Subcutaneous abdominal adipose tissue (tissue), 5 donors: Measurements from ENCODE around the gene ATP11A.

ENCODE experiments used
- H3K27ac ChIP-seq: one replicate; pipeline ENCODE4 v1.7.0; 2013; ENCODE audit warnings: low read depth, mild to moderate bottlenecking, inconsistent platforms, low read length, moderate library complexity
- H3K27me3 ChIP-seq, 5 donors: one replicate each; pipeline ENCODE4 v1.7.0; 2013; ENCODE audit warnings: low read length in 5 of 5, inconsistent platforms in 1 of 5; ENCODE audit not compliant: control insufficient read depth in 5 of 5, insufficient read depth in 4 of 5
- H3K36me3 ChIP-seq, 5 donors: one replicate each; pipeline ENCODE4 v1.7.0; 2013; ENCODE audit warnings: low read length in 5 of 5; ENCODE audit not compliant: control insufficient read depth in 5 of 5, insufficient read depth in 5 of 5
- H3K4me1 ChIP-seq, 5 donors: one replicate each; pipeline ENCODE4 v1.7.0; 2013; ENCODE audit warnings: low read length in 5 of 5, mild to moderate bottlenecking in 3 of 5, moderate library complexity in 1 of 5; ENCODE audit not compliant: control insufficient read depth in 5 of 5, insufficient read depth in 5 of 5
- H3K4me3 ChIP-seq, 5 donors: one replicate each; pipeline ENCODE4 v1.7.0; 2013; ENCODE audit warnings: low read length in 5 of 5, low read depth in 1 of 5
- H3K9ac ChIP-seq, 5 donors: one replicate each; pipeline ENCODE4 v1.7.0; 2013; ENCODE audit warnings: low read length in 5 of 5, mild to moderate bottlenecking in 4 of 5, moderate library complexity in 3 of 5
- H3K9me3 ChIP-seq, 5 donors: one replicate each; pipeline ENCODE4 v1.7.0; 2013; ENCODE audit warnings: low read length in 5 of 5; ENCODE audit not compliant: control insufficient read depth in 5 of 5
- donor health status: healthy.
- donor health status: healthy.
- donor health status: healthy.
- donor health status: healthy.
- donor health status: healthy.

ATP11A gene

GRCh38 chr13:112846411-112847115, 156.7 kb downstream of the ATP11A start:
- no peak overlapping the region for H3K4me3 ChIP-seq
- peaks cover 0 to 8% (median 4%) of the 10 kb centered on the region in 5 donors for H3K9me3 ChIP-seq

DNA sequence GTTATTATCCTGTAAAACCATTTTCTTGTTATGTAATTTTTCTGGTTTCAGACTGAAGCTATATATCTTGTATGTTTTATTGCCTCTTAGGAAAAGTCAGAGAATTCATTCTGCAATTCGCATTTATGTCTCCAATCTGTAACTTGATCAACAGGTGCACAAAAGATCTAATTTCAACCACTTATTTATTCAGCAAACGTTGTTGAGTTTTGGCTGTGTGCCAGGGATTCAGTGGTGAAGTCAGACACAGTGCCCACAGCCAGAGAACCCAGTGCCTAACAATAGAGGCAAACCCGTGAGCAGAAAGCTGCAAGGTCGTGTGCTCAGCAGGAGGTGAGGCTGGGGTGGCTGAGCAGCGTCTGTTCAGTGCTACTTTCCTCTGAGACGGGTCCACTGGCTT, 159.7 kb downstream of the ATP11A start:
- H3K27ac ChIP-seq: no peak overlapping the region
- peaks cover 0 to 54% (median 33%) of the 10 kb centered on the region in 5 donors for H3K36me3 ChIP-seq

More at GRCh38 chr13:112846411-112847115, 156.7 kb downstream of the ATP11A start:
- no peak overlapping the region for H3K9ac ChIP-seq
- peaks cover 0 to 48% (median 25%) of the 10 kb centered on the region in 5 donors for H3K36me3 ChIP-seq
- peaks cover 5 to 16% (median 16%) of the 10 kb centered on the region in 5 donors for H3K4me1 ChIP-seq
- no peaks in the 10 kb centered on the region for H3K27me3 ChIP-seq
- no peak overlapping the region for H3K27ac ChIP-seq

DNA sequence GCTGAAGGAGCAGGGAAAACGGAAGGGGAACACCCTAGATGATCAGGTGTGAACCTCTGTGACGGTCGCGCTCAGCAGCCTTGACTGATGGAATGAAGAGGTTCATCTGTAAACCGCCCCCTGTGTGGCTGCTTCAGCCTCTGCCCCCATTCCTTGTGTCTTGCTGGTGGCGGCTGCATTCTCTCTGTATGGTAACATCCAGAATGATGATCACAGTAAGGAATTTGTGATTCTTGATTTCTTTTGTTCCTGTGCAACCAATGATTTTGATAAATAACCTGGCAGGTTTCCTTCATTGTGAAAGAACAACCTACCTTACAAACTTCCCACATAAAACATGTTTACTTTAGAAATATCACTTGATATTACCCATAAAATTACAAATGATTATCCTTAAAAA, 160.4 kb downstream of the ATP11A start:
- Histone ChIP-seq H3K36me3 (peaks cover 5 to 56% (median 35%) of the 10 kb centered on the region in 5 donors), H3K4me1 (no peaks in the 10 kb centered on the region)

More for the DNA sequence above, 159.7 kb downstream of the ATP11A start:
- no peak overlapping the region for H3K4me3 ChIP-seq
- no peak overlapping the region for H3K9ac ChIP-seq
- H3K27me3 ChIP-seq: no peaks in the 10 kb centered on the region
- peaks cover 0 to 8% (median 4%) of the 10 kb centered on the region in 5 donors for H3K9me3 ChIP-seq
- no peaks in the 10 kb centered on the region for H3K4me1 ChIP-seq

GRCh38 chr13:112851107-112852038, 161.5 kb downstream of the ATP11A start:
- H3K27ac ChIP-seq: no peak overlapping the region
- no peak overlapping the region for H3K9ac ChIP-seq
- H3K36me3 ChIP-seq: peaks cover 5 to 63% (median 38%) of the 10 kb centered on the region in 5 donors
- H3K27me3 ChIP-seq: no peaks in the 10 kb centered on the region
- H3K4me1 ChIP-seq: no peaks in the 10 kb centered on the region
- peaks cover 0 to 8% (median 4%) of the 10 kb centered on the region in 5 donors for H3K9me3 ChIP-seq
- H3K4me3 ChIP-seq: no peak overlapping the region

More for the DNA sequence above, 160.4 kb downstream of the ATP11A start:
- Histone ChIP-seq H3K9me3 (peaks cover 0 to 8% (median 4%) of the 10 kb centered on the region in 5 donors), H3K27ac (no peak overlapping the region), H3K4me3 (no peak overlapping the region), H3K27me3 (no peaks in the 10 kb centered on the region), H3K9ac (no peak overlapping the region)

DNA sequence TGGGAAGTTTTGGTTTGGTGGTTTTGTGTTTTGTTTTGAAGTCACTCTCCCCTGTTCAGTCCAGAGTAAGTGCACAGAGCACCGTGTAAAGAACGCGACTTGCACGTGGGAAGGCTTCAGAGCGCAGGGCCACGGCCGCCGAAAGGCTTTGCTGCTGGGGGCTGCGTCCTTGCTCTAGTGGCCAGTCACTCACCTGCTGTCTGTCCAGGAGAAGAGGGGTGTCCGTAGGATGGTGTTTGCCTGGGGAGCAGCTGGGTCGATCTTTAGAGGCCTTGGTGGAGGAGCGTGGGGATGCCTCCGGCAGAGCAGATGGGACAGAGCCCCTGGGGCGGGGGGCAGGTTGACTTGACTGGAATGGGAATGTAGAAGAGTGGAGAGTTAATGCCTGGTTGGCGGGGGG, 162.6 kb downstream of the ATP11A start:
- no peaks in the 10 kb centered on the region for H3K27me3 ChIP-seq
- H3K9me3 ChIP-seq: peaks cover 0 to 7% (median 4%) of the 10 kb centered on the region in 5 donors
- H3K4me3 ChIP-seq: no peak overlapping the region
- H3K36me3 ChIP-seq: peaks cover 11 to 67% (median 45%) of the 10 kb centered on the region in 5 donors
- no peak overlapping the region for H3K27ac ChIP-seq
- H3K4me1 ChIP-seq: no peaks in the 10 kb centered on the region
- H3K9ac ChIP-seq: no peak overlapping the region

DNA sequence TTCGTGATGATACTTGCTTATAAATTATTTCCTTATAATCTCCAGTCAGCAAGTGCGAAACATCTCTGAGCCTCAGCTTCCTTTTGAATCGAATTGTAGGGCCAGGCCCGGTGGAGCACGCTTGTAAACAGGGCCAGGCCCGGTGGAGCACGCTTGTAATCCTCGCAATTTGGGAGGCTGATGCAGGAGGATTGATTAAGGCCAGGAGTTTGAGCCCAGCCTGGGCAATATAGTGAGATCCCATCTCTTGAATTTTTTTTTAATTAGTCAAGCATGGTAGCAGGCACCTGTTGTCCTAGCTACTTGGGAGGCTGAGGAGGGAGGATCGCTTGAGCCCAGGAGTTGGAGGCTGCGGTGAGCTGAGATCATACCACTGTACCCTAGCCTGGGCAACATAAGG, 163.0 kb downstream of the ATP11A start:
- no peak overlapping the region for H3K27ac ChIP-seq
- no peak overlapping the region for H3K9ac ChIP-seq
- no peaks in the 10 kb centered on the region for H3K27me3 ChIP-seq
- peaks cover 0 to 3% (median 2%) of the 10 kb centered on the region in 5 donors for H3K9me3 ChIP-seq
- H3K4me3 ChIP-seq: no peak overlapping the region
- no peaks in the 10 kb centered on the region for H3K4me1 ChIP-seq
- peaks cover 11 to 71% (median 49%) of the 10 kb centered on the region in 5 donors for H3K36me3 ChIP-seq

- Histone ChIP-seq H3K9me3 (no peaks in the 10 kb centered on the region), H3K27ac (no peak overlapping the region), H3K4me3 (no peak overlapping the region), H3K36me3 (peaks cover 11 to 86% (median 61%) of the 10 kb centered on the region in 5 donors), H3K27me3 (no peaks in the 10 kb centered on the region), H3K4me1 (no peaks in the 10 kb centered on the region), H3K9ac (no peak overlapping the region)
Measured at GRCh38 chr13:112854321-112854720, 164.5 kb downstream of the ATP11A start.

GRCh38 chr13:112855859-112856258, 166.0 kb downstream of the ATP11A start:
- Histone ChIP-seq H3K9ac (no peak overlapping the region), H3K36me3 (peaks cover 11 to 93% (median 60%) of the 10 kb centered on the region in 5 donors), H3K4me1 (peaks cover 0 to 5% (median 0%) of the 10 kb centered on the region in 5 donors), H3K27ac (no peak overlapping the region), H3K4me3 (no peak overlapping the region), H3K27me3 (no peaks in the 10 kb centered on the region), H3K9me3 (no peaks in the 10 kb centered on the region)

GRCh38 chr13:112857914-112858490, 168.2 kb downstream of the ATP11A start:
- H3K9me3 ChIP-seq: no peaks in the 10 kb centered on the region
- no peak overlapping the region for H3K4me3 ChIP-seq
- H3K9ac ChIP-seq: no peak overlapping the region
- no peak overlapping the region for H3K27ac ChIP-seq
- peaks cover 11 to 92% (median 63%) of the 10 kb centered on the region in 5 donors for H3K36me3 ChIP-seq
- H3K4me1 ChIP-seq: peaks cover 0 to 5% (median 0%) of the 10 kb centered on the region in 5 donors
- no peaks in the 10 kb centered on the region for H3K27me3 ChIP-seq
